Measurements from ENCODE around the gene HOXA1.

- TF ChIP-seq GABPA (IDR thresholded peaks at IDR 0.05; ENCODE audit: low read depth): no peak
- no peak for TF ChIP-seq REST (IDR thresholded peaks at IDR 0.05; ENCODE audit: insufficient replicate concordance, low read depth)
- no peak for TF ChIP-seq CTCF (IDR thresholded peaks at IDR 0.05; ENCODE audit: insufficient read depth, low read length)
- TF ChIP-seq POLR2AphosphoS5 (IDR thresholded peaks at IDR 0.05; ENCODE audit: low read depth): no peak
Observed at GRCh38 chr7:27093184-27093895, 2.5 kb downstream of the HOXA1 start.

All from HL-60 (cell line).